SK-N-MC (cell line): Measurements from ENCODE around the gene BFSP2.

ENCODE experiments used
- DNase-seq: peaks from one replicate; pipeline ENCODE4 v3.0.0-alpha.2; 2011; ENCODE audit warnings: low read depth, low spot score
- H3K27ac ChIP-seq: fragments of 200-600 bp; sonication (generic); 2 replicates; pipeline ENCODE4 v1.5.1; 2016; ENCODE audit warnings: mixed run types
- H3K36me3 ChIP-seq: fragments of 200-600 bp; sonication (generic); 2 replicates; pipeline ENCODE4 v1.6.1; 2017; ENCODE audit warnings: antibody characterized with exemption, low read length, mixed read lengths; ENCODE audit not compliant: insufficient read depth
- H3K4me3 ChIP-seq: fragments of 200-600 bp; sonication (generic); 2 replicates; pipeline ENCODE4 v1.5.1; 2016
- H3K9ac ChIP-seq: fragments of 200-600 bp; sonication (generic); 2 replicates; pipeline ENCODE4 v1.8.0; 2017; ENCODE audit warnings: mixed run types, mixed read lengths; ENCODE audit not compliant: insufficient read length
- H3K9me3 ChIP-seq: fragments of 200-600 bp; sonication (generic); 2 replicates; pipeline ENCODE4 v1.6.1; 2017; ENCODE audit warnings: low read depth, mild to moderate bottlenecking, antibody characterized with exemption, low read length, moderate library complexity, mixed read lengths
- EZH2 ChIP-seq: fragments of 200-600 bp; sonication (generic); IDR thresholded peaks from one replicate; pipeline ENCODE4 v1.6.1; 2017; ENCODE audit warnings: antibody characterized with exemption
- FOXP2 ChIP-seq: optimal IDR thresholded peaks from 2 replicates; pipeline ENCODE3; 2011; ENCODE audit warnings: mild to moderate bottlenecking, moderate library complexity; ENCODE audit not compliant: insufficient read depth; ENCODE audit errors: extremely low read length, control extremely low read depth
- POLR2AphosphoS5 ChIP-seq: IDR thresholded peaks from 2 replicates; pipeline ENCODE4 v1.6.1; 2012; ENCODE audit warnings: mild to moderate bottlenecking, low read depth, low read length, borderline replicate concordance

BFSP2 gene

DNA sequence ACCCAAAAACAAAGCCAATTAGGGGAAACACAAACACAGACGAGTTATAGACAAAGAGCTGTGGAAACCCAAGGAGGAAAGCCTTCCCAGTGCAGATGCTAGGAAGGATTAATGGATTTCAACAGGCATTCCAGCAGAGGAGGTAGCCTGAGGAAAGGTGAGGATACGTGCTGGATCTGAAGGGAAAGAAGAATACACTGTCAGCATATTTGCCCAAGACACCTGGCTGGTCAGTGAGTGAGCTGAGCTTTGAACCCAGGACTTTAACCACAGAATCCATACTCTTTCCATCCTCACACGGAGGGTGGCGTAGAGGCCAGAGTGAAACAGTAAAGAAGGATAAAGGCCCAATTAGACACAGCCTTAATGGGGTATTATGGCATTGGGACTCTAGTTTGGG is 9.1 kb upstream of the BFSP2 start:
- H3K4me3 ChIP-seq: no peak overlapping the region
- H3K36me3 ChIP-seq: no peaks in the 10 kb centered on the region
- no peak overlapping the region for H3K9ac ChIP-seq
- TF ChIP-seq POLR2AphosphoS5: no peak
- no peak for TF ChIP-seq EZH2
- no peak for TF ChIP-seq FOXP2
- H3K9me3 ChIP-seq: no peaks in the 10 kb centered on the region
- no peak overlapping the region for H3K27ac ChIP-seq
- no peak for DNase-seq

DNA sequence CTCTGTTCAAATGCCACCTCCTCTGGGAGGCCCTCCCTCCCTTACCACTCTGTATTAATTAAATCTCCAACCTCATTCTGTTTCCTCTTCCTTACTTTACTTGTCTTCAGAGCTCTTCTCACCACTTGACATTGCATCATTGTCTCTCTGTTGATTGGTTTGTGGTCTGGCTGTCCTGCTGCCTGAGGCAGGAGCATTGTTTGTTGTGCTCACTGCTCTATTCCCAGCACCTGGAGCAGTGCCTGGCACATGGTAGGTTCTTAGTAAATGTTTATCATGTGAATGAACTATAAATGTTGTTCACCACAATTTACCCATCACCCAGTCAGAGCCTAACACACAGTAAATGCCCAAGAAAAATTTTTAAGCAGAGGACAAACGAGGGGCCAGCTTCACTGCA is 6.7 kb upstream of the BFSP2 start:
- Histone ChIP-seq H3K36me3 (no peaks in the 10 kb centered on the region), H3K27ac (no peak overlapping the region), H3K4me3 (no peak overlapping the region), H3K9me3 (no peaks in the 10 kb centered on the region), H3K9ac (no peak overlapping the region)
- no peak for DNase-seq
- no peak for TF ChIP-seq POLR2AphosphoS5
- TF ChIP-seq EZH2: no peak
- TF ChIP-seq FOXP2: no peak

- Histone ChIP-seq H3K9ac (no peak overlapping the region), H3K9me3 (no peaks in the 10 kb centered on the region), H3K27ac (no peak overlapping the region), H3K36me3 (no peaks in the 10 kb centered on the region), H3K4me3 (no peak overlapping the region)
- TF ChIP-seq POLR2AphosphoS5 (no peak), EZH2 (no peak), FOXP2 (no peak)
- no peak for DNase-seq
These were observed 6.0 kb upstream of the BFSP2 start for GRCh38 chr3:133393691-133394474.

DNA sequence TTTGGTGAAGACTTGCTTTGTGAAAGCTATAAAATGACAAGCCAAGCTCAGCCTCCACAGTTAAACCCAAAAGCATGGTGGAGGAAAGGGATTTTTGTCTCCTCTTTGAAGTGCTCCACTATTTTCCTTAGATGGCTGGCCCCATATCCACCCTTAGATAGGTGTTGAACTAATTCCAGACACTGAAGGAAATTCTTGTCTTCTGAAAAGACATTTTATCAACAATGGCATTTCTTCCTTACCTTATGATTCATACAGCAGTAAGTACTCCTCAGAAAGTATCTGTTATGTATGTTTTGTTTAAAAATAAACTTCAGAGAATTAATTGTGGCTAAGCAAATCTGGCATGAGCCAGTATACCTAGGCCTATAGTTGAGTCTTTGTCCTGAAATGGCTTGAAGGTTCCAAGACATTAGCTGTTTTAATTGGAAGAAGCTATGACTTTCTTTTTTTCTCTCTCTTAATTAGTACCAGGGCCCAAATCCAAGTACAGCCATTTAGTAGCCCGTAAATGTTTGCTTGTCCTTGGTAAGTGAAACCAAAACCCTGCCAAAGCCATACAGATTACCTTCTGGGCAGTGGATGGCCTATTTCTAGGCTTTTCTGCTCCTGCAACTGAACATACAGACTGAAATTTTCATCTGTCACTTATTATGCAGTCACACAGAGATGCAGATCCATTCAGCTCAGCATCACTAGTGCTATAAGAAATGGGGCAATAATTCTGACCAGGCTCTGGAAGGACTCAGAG is 5.1 kb upstream of the BFSP2 start:
- no peaks in the 10 kb centered on the region for H3K36me3 ChIP-seq
- H3K9ac ChIP-seq: no peak overlapping the region
- TF ChIP-seq FOXP2 (no peak), POLR2AphosphoS5 (no peak), EZH2 (no peak)
- H3K9me3 ChIP-seq: no peaks in the 10 kb centered on the region
- no peak overlapping the region for H3K4me3 ChIP-seq
- H3K27ac ChIP-seq: no peak overlapping the region
- no peak for DNase-seq

GRCh38 chr3:133396906-133397305 is 3.0 kb upstream of the BFSP2 start:
- Histone ChIP-seq H3K9ac (no peak overlapping the region), H3K9me3 (no peaks in the 10 kb centered on the region), H3K4me3 (no peak overlapping the region), H3K36me3 (no peaks in the 10 kb centered on the region), H3K27ac (no peak overlapping the region)
- no peak for DNase-seq
- TF ChIP-seq FOXP2 (no peak), EZH2 (no peak), POLR2AphosphoS5 (no peak)

DNA sequence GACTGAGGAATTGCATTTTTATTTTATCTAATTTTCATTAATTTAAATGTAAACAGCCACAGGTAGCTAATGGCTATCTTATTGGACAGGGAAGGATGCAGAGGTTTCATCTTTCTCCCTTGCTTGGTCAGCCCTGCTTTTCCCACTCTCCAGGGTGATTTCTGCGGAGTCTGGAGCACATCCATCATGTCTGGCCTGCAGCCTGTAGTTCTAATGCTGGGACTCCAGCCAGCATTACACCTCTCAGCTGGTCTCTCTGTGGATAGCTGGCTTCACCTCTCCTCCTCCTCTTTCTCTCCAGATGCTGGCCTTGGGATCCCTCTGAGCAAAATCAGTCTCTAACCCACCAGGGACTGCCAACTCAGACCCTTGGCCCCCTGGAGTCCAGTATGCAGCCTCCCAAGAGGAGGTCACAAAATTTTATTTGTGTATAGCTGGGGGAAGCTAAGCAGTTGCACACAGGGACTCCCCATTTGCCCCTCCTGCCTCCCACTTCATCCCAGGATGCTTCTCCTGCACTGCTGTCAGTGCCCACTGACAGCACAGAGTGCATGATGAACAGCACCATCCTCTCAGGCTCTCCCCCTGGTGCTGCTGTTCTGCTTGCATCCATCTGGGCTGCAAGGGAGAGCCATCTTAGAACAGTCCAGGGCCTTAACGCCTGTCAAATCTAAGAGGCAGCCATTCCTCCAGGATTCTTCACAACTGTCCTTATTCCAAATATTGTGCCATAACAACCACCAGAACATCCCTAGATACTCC is 1.7 kb downstream of the BFSP2 start:
- H3K4me3 ChIP-seq: no peak overlapping the region
- TF ChIP-seq EZH2 (no peak), FOXP2 (no peak), POLR2AphosphoS5 (no peak)
- H3K9me3 ChIP-seq: no peaks in the 10 kb centered on the region
- H3K9ac ChIP-seq: no peak overlapping the region
- no peak for DNase-seq
- no peaks in the 10 kb centered on the region for H3K36me3 ChIP-seq
- H3K27ac ChIP-seq: no peak overlapping the region

- H3K36me3 ChIP-seq: no peaks in the 10 kb centered on the region
- TF ChIP-seq EZH2: no peak
- no peak for TF ChIP-seq FOXP2
- no peak for TF ChIP-seq POLR2AphosphoS5
- no peak for DNase-seq
- H3K9ac ChIP-seq: no peak overlapping the region
- H3K4me3 ChIP-seq: no peak overlapping the region
- no peaks in the 10 kb centered on the region for H3K9me3 ChIP-seq
- no peak overlapping the region for H3K27ac ChIP-seq
These were observed 5.1 kb downstream of the BFSP2 start for GRCh38 chr3:133404920-133405319.

- DNase-seq: no peak
- peak overlapping the region; percentile 86 for H3K27ac ChIP-seq
These were observed 8.5 kb downstream of the BFSP2 start for GRCh38 chr3:133408366-133408765.

More at GRCh38 chr3:133408366-133408765, 8.5 kb downstream of the BFSP2 start:
- Histone ChIP-seq H3K36me3 (no peaks in the 10 kb centered on the region), H3K9me3 (no peaks in the 10 kb centered on the region), H3K4me3 (no peak overlapping the region), H3K9ac (no peak overlapping the region)
- TF ChIP-seq FOXP2: no peak
- TF ChIP-seq POLR2AphosphoS5: no peak
- no peak for TF ChIP-seq EZH2
